ENCODE results near the gene AKR1C3. TPM values are rescaled to one million over a fixed set of nuclear protein-coding genes. Genes with fewer than 3 reads are reported as not detected.

The AKR1C3 gene
- total RNA-seq: 59.8 and 91.6 TPM in 2 replicates

GRCh38 chr10:5094265-5095205 lies at the start of gene AKR1C3:
Gene AKR1C3 (plus strand): TSS chr10:5094414. CDS start chr10:5094445, 31 bp downstream.

Other genes starting within 250 kb of the AKR1C3 start
- 69.3 and 122 TPM in 2 replicates for gene AKR1C1, start 131.0 kb upstream of the AKR1C3 start, total RNA-seq
- 11.0 and 73.6 TPM in 2 replicates for gene AKR1C2, start 90.6 kb upstream of the AKR1C3 start, total RNA-seq
- not detected in 2 replicates for gene AKR1C8, start 90.7 kb downstream of the AKR1C3 start, total RNA-seq
- gene AKR1C4, start 102.4 kb downstream of the AKR1C3 start, total RNA-seq: not detected in 2 replicates